ENCODE data around the gene TOX2.

The TOX2 gene

DNA sequence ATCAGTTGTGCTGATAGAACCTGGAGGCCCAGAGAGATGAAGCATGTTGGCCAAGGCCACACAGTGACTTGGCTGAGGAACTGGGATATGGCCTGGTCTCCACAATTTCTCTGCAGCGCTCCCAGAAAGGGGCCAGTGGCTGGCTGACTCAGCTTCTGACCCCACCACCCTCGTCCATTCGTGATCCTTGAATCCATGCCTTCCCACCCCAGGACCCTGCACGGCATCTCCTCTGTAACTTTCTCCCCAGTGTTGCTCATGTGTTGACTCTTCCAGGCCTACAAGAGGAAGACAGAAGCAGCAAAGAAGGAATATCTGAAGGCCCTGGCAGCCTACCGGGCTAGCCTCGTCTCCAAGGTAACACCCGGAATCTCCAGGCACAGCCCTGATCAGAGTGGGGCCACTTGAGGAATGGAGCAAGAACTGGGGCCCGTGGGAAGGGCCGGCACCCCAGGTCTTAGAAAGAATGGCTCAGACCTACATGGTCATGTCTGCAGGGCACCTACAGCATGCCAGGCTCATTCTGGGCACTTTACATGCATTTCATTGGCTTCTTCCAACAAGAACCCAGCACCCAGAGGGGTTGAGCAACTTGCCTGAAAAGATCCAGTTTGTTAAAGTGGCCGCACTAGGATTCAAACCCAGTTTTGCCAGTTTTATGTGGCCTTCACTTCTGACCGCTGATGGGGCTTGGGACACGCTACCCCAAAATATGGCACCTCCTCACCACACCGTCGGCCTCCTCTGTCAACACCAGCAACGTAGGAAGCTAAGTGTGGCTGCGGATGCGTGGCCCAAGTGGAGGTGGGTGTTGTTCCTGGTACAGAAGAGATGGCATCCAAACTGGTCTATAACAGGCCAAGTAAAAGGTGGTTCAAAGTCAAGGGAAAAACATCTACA, 150.1 kb downstream of the TOX2 start:
- no peak for DNase-seq (ENCODE audit: low read depth)

DNA sequence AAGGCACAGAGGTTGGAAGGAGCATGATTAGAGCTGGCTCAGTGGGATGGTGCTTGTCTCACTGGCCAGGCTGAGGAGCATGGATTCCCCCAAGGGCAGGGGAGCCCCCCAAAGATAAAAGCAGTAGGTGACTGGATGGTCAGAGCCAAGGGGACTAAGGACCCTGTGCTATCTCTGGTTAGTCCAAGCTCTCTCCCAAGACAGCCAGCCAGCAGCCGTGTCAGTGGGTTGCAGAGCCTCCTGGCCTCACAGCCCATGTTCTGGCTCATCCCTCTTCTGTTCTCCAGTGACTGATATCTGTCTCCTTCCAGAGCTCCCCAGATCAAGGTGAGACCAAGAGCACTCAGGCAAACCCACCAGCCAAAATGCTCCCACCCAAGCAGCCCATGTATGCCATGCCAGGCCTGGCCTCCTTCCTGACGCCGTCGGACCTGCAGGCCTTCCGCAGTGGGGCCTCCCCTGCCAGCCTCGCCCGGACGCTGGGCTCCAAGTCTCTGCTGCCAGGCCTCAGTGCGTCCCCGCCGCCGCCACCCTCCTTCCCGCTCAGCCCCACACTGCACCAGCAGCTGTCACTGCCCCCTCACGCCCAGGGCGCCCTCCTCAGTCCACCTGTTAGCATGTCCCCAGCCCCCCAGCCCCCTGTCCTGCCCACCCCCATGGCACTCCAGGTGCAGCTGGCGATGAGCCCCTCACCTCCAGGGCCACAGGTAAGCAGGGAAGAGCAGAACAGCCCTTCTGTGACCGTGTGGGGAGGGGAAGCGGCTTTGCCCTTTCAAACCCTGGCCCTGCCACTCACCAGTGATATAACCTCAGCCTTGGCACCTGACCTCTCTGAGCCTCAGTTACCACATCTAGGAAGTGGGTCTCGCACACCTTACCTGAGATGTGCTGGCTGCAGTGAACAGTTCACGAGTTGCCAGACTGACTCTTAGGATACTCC, 151.0 kb downstream of the TOX2 start:
- DNase-seq (ENCODE audit: low read depth): no peak

DNA sequence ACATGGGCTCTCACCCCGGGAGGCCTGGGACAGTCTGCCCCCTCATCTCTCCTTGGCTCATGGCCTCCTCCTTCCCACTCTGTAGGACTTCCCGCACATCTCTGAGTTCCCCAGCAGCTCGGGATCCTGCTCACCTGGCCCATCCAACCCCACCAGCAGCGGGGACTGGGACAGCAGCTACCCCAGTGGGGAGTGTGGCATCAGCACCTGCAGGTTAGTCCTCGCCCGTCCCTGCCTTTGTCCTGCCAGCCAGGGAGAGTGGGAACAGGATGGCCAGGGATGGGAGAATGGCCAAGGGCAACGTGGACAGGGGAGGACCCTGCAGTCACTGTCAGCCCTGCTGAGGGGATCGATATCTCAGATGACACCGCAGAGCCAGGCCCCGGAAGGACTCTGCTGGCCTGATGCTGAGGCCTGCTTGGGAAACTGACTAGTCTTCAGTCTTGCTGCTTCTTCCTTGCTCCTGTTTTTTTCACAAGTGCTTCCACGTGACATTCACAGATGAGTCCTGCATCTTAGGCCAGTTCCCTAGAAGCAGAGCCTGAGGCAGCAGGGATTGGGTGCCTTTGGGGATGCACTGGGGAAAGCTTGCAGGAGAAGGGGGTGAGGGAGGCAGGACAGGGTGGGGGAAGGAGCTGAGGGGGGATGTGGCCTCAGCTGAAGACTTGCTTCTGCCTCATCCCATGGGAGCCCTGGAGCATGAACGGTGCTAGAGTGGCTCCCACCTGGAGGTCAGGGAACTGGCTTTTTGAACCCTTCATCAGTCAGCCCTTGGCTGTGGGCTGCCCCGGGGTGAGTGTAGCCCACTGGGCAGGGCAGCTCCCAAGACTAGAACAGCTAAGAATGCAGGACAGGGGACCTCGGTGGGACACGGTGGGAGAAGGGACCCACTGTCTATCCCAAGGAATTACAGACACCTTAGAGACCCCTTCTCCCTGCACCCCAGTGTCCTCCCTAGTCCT, 152.3 kb downstream of the TOX2 start:
- no peak for DNase-seq (ENCODE audit: low read depth)

DNA sequence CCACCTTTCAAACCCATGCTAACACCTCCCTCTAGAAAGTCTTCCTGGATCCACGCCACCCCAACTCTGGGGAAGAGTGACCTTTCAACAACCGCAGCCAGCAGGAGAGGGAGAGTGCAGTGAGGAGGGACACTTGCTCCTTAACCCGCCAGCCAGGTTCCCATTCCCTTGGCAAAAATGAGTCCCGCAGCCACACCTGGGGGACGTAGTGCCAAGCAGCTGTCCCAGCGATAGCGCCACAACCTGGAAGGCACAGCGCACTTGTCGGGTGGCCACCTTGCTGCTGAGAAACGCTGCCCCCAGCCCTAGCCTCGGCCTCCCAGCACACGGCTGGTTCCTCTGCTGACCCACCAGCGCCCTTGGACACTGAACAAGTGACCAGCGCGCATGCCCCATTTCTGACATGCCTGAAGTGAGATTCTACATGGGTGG, 153.0 kb downstream of the TOX2 start:
- no peak for DNase-seq (ENCODE audit: low read depth)

DNA sequence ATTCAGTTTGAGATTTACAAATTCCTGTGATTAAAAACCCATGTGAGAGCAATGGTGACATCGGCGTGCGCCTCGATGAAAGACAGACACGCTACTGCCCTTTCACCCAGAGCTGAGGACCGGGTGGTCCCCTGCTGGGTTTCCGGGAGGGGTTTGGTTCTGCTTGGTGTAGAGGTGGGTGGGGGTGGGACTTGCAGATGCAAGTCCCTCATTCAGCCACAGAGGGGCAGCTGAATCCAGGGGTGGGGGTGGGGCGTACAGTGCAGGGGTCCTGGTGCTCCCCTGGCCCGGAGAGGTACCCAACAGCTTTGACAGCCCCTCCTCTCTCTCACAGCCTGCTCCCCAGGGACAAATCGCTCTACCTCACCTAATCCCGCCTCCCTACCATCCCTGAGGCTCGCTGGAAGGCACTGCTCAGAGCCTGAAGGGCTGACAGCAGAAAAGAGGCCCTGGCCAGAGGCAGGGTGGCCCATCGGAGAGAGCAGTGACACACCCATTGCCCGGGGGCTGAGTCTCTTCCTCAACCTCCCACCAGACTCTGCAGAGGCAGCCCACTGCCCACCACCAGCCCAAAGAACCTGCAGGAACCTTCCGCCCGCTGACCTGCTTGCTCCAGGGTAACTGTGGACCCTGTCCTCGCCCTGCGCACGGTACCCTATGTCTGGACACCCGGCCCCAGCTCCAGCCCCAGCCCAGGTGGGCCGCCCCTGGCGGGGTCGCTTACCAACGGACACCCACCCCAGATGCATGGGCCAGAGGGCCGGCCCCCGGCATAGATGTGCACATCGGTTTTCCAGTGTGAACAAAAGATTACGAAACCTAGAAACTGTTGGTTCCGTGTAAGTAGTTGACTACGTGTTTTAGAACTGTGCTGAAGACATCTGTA, 153.9 kb downstream of the TOX2 start:
- DNase-seq (ENCODE audit: low read depth): no peak

DNA sequence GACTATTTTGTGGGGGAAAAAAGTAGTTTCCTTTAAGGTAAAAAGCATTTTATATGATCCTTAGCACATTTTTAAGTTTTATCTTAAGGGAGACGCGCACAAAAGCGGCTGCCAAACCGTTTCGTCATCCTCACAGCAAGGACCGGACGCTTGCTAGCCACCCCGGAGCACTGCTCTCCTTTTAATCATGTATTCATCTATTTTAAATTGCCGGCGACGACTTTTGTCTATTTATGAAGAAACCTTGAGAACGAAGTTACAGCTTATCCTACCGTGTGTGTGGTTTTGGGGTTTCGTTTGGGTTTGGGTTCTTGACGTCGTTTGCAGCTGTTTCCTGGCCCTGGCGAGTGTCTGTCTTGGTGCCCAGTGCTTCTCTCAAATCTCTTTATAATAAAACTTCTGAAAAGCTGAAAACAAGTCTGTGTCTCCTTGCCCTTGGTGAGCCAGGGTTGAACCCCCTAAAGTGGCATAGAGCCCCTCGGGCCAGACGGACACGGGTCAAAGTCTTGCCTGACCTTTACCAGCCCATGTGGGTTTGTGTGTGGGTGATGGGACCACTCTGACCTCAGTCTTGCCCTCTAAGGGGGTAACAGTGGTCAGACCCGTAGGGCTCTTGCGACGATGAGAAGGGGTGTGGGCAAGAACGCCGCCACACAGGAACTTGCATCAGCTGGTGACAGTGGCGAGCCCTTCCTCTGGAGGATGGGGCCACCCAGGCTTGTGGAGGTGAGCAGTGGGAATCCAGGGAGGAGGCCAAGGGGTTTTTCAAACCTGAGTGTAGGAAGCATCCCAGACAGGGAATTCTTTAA, 154.8 kb downstream of the TOX2 start:
- no peak for DNase-seq (ENCODE audit: low read depth)

DNA sequence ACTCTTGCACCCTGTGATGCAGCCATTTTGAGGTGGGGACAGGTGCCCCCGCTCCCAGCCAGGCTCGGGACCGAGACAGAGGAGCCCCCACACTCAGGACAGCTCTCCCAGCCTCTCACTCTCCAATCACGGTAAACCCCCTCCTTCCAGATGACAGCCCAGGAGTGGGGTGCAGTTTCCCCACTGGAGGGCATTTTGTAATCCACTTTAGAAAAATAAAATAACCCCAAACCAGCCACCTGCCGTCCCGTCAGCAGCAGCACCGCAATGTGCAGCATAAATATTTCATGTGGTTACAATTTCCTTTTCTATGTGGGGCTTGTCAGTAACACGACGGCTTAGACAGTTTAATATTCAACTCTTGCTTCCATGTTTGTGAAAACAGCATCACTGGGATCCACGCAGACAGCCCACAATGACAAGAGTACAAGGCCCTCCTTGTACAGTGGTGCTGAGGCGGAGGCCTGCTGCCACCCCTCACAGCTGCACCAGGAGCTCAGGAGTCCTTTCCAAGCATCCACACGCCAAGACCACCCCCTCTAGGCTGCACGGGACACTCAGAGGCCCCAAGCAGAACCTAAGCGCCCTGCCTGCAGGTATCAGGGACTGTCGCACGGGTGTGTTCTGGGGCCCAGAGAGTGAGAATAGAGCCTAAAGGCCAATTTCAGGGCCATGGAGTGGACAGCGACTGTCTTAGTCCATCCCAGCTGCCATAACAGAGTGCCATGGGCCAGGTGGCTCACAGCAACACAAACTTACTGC, 155.7 kb downstream of the TOX2 start:
- no peak for DNase-seq (ENCODE audit: low read depth)

DNA sequence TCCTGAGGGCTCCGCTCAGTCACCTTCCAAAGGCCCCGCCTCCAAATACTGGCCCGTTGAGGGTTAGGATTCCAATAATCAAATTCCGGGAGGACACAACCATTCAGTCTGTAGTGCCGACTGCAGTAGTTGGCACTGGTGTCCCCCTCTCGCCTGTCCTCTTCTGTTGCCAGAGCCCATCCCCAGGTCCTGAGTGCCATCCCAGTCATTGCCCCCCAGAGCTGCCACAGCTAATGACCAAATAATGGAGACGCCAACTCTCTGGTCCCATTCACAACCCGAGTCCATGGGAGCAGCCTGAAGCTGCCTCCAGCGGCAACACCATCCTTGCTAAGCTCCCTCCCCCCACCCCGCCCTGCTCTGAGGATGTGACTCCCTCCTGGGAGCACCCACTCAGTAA, 156.4 kb downstream of the TOX2 start:
- DNase-seq (ENCODE audit: low read depth): no peak

DNA sequence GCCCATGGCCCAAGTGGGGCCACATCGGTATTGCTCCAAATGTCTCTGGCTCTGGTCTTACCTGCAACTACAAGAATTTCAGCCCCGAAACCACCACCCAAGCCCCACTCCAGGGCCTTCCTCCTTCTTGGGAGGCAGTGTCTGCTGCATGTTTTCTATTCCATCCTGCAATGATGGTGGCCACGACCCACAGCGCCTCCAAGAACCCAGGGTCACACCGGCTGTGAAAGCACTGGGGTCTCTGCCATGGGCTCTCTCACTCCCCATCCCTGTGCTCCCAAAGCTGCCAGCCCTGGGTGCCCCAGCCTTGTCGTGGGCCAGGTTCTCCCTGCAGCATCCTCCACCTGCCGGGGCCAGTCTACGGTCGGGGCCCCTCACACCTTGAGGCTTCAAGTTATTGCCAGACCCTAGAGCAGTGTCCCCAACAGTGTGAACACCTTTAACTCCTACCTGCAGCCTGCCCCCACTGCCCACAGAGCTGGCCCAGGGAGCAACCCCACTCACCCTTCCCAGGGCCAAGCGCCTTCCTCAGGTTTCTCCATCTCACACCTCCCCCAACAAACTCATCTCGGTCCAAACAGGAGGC, 157.0 kb downstream of the TOX2 start:
- DNase-seq (ENCODE audit: low read depth): no peak

DNA sequence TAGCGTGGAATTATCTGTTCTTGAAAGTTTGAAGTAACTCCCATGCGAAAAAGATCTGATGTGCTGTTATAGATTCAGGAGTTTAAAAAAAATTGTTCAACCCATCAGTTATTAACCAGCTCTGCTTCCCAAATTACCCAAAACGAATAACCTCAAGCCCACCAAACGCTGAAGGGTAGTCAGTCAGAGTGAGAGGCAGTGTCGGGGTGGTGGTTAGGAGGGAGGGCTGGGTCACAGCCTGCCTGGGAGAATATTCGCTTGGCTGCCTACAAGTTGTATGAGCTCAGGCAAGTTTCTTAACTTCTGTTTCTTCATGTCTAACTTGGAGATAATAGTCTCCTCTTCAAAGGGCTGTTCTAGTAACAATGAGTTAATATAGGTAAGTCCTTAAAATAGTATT, 157.7 kb downstream of the TOX2 start:
- DNase-seq (ENCODE audit: low read depth): no peak

DNA sequence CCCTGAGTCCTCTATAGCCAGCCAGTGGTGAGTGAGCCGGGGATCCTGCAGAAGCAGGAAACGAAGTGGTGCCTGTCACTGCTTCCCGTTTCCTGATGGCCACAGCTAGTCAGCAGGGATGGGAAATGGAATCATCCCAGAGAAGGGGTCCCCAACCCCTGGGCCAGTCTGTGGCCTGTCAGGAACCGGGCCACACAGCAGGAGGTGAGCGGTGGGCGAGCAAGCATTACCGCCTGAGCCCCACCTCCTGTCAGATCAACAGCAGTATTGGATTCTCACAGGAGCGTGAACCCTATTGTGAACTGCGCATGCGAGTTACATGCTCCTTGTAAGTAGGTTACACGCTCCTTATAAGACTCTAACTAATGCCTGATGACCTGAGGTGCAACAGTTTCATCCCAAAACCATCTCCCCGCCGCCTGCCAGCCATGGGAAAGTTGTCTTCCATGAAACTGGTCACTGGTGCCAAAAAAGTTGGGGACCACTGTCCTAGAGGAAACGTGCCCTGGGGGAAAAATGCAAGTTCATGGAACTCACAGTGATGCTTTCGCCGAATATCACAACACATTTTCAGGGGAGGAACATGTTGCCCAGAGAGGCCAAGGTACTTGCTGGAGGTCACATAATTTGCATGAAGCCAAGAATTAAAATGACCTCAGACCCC, 158.5 kb downstream of the TOX2 start:
- DNase-seq (ENCODE audit: low read depth): no peak

DNA sequence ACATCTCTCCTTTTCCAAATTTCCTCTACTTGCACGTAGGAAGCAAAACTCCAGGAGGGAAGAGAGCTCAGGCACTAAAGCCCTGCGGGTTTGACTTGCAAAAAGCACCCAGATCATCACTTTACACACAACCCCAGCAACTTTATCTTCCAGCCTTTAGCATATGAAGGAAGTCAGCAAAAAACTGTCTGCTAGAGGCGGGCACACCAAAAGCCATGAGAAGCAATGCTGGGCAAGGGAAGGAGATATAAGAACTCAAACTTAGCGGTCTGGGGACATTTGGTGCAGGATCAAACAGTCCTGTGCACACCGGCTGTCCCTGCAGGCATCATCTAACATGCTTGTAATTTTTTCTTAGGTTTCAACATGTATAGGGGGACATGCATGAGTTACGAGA, 159.0 kb downstream of the TOX2 start:
- DNase-seq (ENCODE audit: low read depth): no peak

DNA sequence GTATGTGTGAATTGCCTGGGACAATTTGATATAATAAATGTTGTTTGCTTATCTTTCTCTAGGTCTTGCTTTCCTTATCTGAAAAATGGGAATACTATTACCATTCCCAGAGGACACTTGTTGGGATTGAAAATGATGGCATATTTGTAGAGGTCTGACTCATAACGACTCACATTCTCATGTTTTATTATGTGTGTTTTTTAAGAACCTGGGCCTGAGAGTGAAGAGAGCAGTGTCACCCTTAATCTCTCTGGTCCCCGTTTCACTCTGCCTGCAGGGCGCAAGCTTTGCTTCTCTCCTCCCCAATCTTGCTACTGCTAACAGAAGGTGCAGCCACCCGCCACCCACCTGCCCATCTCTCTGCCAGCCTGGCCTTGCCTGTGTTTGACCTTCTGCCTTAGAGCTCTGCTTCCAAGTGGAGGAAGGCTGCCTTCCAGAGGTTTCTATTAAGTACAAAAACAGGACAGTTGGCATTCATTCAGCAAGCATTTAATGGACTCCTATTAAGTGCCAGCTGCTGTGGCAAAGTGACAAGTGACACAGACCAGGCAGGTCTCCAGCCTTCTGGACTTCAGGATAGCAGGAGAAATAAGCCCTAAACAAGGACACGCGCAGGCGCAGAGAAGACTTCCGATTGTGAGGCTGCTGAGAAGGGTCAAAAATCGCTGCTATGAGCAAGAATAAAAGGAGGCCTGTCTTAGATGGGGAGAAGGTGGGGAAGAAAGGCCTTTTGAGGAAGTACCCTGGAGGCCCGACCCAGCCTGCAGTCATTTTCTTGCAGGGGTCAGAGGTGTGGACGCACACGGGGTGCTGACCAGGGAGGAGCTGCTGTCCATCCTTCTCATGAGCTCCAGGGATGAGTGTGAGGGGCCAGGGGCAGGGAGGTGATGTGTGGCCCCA, 159.8 kb downstream of the TOX2 start:
- no peak for DNase-seq (ENCODE audit: low read depth)

DNA sequence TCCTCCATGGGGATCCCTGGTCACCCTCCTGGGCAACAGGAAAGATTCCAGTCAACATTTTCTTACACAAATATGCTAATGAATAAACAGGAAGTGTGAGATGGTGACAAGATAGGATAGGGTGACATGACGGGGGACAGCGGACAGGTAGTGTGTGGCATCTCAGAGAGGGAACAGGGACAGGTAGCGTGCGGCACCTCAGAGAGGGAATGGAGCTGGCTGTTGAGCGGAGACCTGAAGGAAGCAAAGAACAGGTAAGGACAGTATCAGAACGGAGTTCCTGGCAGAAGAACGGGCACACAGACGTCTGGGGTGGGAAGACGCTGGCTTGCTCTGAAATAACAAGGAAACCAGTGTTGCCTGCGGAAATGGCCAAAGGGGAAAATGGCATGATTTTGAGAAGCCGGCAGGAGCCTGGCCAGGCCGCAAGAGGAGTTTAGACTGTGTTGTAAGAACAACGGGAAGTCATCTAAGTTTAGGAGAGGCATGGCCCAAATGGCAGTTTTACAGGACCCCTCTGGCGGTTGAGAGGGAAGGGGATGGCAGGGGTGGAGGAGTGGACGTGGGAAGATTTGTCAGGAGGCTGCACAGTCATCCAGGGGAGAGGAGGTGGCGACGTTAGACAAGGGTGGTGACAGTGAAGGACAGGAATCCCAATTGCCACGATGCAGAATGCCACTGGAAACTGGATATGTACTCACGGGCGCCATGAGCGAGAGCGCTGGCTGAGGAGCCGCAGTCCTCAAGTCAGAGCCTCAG, 160.7 kb downstream of the TOX2 start:
- no peak for DNase-seq (ENCODE audit: low read depth)

DNA sequence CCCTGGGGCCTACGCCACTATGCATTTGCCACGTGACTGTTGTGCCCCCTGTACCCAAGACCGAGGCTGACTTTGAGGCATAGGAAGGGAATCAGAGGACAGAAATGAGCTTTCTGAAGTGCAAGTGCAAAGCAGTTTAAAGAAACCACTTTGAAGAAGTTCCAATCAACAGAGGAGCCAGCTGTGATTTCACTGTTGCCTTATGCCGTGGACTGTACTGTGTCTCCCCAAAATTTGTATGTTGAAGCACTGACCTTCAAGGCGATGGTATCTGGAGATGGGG, 161.2 kb downstream of the TOX2 start:
- DNase-seq (ENCODE audit: low read depth): no peak

DNA sequence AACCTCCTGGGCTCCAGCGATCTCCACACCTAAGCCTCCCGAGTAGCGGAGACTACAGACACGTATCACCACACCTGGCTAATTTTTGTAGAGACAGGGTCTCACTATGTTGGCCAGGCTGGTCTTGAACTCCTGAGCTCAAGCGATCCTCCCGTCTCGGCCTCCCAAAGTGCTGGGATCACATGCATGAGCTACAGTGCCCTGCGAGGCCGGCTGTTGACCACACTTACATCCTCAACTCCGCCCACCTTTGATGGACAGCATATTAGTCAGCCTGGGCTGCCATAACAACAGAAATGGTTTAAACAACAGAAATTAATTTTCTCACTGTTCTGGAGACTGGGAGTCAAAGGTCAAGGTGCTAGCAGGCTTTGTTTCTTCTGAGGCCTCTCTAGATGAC, 164.6 kb downstream of the TOX2 start:
- DNase-seq (ENCODE audit: low read depth): no peak

DNA sequence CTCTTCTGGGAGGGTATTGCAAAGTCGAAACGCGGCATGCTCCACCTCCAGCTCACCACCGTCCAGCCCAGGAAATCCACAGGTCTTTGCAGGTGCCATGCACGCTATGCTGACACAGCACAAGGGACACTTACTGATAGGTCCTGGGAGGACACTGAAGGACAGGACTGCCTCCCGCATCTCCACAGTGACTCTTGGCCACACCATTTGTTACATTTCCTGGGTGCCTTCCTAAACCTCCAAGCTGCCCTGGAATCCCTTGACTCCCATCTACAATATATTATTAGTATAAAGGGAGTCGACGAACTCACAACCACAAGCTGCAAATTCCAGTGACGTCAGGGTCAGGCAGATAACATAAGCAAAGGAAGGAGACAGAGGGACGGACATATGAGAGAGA, 165.4 kb downstream of the TOX2 start:
- DNase-seq (ENCODE audit: low read depth): no peak
